HL-60 (cell line): ENCODE data around the gene TCHP.

Experiments used
- GABPA ChIP-seq: IDR thresholded peaks from 2 replicates; pipeline ENCODE4 v1.6.1; 2012; ENCODE audit warnings: low read depth
- POLR2AphosphoS5 ChIP-seq: IDR thresholded peaks from 2 replicates; pipeline ENCODE4 v1.6.1; 2012; ENCODE audit warnings: low read depth
- REST ChIP-seq: IDR thresholded peaks from 2 replicates; pipeline ENCODE4 v1.6.1; 2012; ENCODE audit warnings: low read depth; ENCODE audit not compliant: insufficient replicate concordance
- TF ChIP-seq, protein P1 (sequence below): IDR thresholded peaks from one replicate; pipeline ENCODE4 v1.5.1; 2011; ENCODE audit warnings: low read length, control low read depth, inconsistent platforms; ENCODE audit not compliant: insufficient read depth

- TF ChIP-seq, protein P1, sequence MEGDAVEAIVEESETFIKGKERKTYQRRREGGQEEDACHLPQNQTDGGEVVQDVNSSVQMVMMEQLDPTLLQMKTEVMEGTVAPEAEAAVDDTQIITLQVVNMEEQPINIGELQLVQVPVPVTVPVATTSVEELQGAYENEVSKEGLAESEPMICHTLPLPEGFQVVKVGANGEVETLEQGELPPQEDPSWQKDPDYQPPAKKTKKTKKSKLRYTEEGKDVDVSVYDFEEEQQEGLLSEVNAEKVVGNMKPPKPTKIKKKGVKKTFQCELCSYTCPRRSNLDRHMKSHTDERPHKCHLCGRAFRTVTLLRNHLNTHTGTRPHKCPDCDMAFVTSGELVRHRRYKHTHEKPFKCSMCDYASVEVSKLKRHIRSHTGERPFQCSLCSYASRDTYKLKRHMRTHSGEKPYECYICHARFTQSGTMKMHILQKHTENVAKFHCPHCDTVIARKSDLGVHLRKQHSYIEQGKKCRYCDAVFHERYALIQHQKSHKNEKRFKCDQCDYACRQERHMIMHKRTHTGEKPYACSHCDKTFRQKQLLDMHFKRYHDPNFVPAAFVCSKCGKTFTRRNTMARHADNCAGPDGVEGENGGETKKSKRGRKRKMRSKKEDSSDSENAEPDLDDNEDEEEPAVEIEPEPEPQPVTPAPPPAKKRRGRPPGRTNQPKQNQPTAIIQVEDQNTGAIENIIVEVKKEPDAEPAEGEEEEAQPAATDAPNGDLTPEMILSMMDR, result no peak
- TF ChIP-seq POLR2AphosphoS5, result no peak
- no peak for TF ChIP-seq REST
- TF ChIP-seq GABPA, result no peak
Measured at GRCh38 chr12:109928058-109928656, 28.1 kb downstream of the TCHP start.
